HT-29 (cell line): ENCODE measurements around the gene FXR2. TPM values are rescaled to one million over a fixed set of nuclear protein-coding genes. Genes with fewer than 3 reads are reported as not detected.

ENCODE experiments used
- DNase-seq: peaks from one replicate; pipeline ENCODE4 v3.0.0-alpha.2; 2015; ENCODE audit warnings: low spot score
- total RNA-seq: library from RNA; depleted of rRNA; stranded (reverse); fragments of >200 nt; shearing (Covaris generic); gene quantifications from 2 replicates; pipeline ENCODE4 v1.2.3, GENCODE V29; 2014

The FXR2 gene
- total RNA-seq, 1 experiment from 2014 or later, result 30.3 TPM

- DNase-seq, result peak; percentile 65
These were observed 41.2 kb downstream of the FXR2 start for GRCh38 chr17:7573324-7574080.

- DNase-seq, result peak; percentile 97
These were observed 41.9 kb downstream of the FXR2 start for GRCh38 chr17:7572588-7573323.

GRCh38 chr17:7572338-7572587 is 42.4 kb downstream of the FXR2 start:
- no peak for DNase-seq

- no peak for DNase-seq
These were observed 44.3 kb downstream of the FXR2 start for GRCh38 chr17:7570351-7570750.

GRCh38 chr17:7569571-7569970 is 45.1 kb downstream of the FXR2 start:
- DNase-seq, result no peak

GRCh38 chr17:7563115-7563869 is 51.4 kb downstream of the FXR2 start:
- no peak for DNase-seq

GRCh38 chr17:7562208-7562605 is 52.5 kb downstream of the FXR2 start:
- no peak for DNase-seq

GRCh38 chr17:7561589-7562207 is 53.0 kb downstream of the FXR2 start, which contains the start of gene SENP3:
Gene SENP3, plus strand, starts transcription at chr17:7561919. Its CDS starts 1,158 bp downstream, at chr17:7563077.
- DNase-seq, result peak; percentile 80

GRCh38 chr17:7561028-7561575 is 53.6 kb downstream of the FXR2 start:
- peak; percentile 84 for DNase-seq

GRCh38 chr17:7560172-7561027 is 54.3 kb downstream of the FXR2 start:
- peak; percentile 63 for DNase-seq

GRCh38 chr17:7559320-7560171 is 55.2 kb downstream of the FXR2 start:
- no peak for DNase-seq

- no peak for DNase-seq
These were observed 56.0 kb downstream of the FXR2 start, which contains the start of gene TNFSF13 for GRCh38 chr17:7558544-7559319. Gene TNFSF13, plus strand, starts transcription at chr17:7558750. Its CDS starts 290 bp downstream, at chr17:7559040.

- DNase-seq, result peak; percentile 77
These were observed 56.7 kb downstream of the FXR2 start for GRCh38 chr17:7557775-7558543.

- no peak for DNase-seq
These were observed 57.4 kb downstream of the FXR2 start for GRCh38 chr17:7557147-7557764.

- no peak for DNase-seq
These were observed 58.1 kb downstream of the FXR2 start for GRCh38 chr17:7556627-7557026.

- DNase-seq, result no peak
These were observed 59.3 kb downstream of the FXR2 start for GRCh38 chr17:7555320-7555948.

- no peak for DNase-seq
These were observed 61.3 kb downstream of the FXR2 start for GRCh38 chr17:7553356-7553755.
